ENCODE measurements around the gene PAPPA. TPM values are rescaled to one million over a fixed set of nuclear protein-coding genes. Genes with fewer than 3 reads are reported as not detected.

PAPPA gene
- total RNA-seq, 1 experiment from 2014 or later: 3.9 TPM

- H3F3A ChIP-seq (ENCODE audit: insufficient read depth, low read depth): no peaks in the 10 kb centered on the region
- peaks cover 36% of the 10 kb centered on the region for H3K4me1 ChIP-seq (replicated peaks; ENCODE audit: insufficient read depth)
- no peak overlapping the region for H3K4me2 ChIP-seq
- H3K9me2 ChIP-seq (ENCODE audit: insufficient read depth): no peaks in the 10 kb centered on the region
- intact Hi-C loops (cut with micrococcal nuclease; ENCODE audit: unreplicated experiment): no loop called here
- no peaks in the 10 kb centered on the region for H4K20me1 ChIP-seq (ENCODE audit: insufficient read depth)
- no peak overlapping the region for H2AFZ ChIP-seq
- TF ChIP-seq, protein P1, sequence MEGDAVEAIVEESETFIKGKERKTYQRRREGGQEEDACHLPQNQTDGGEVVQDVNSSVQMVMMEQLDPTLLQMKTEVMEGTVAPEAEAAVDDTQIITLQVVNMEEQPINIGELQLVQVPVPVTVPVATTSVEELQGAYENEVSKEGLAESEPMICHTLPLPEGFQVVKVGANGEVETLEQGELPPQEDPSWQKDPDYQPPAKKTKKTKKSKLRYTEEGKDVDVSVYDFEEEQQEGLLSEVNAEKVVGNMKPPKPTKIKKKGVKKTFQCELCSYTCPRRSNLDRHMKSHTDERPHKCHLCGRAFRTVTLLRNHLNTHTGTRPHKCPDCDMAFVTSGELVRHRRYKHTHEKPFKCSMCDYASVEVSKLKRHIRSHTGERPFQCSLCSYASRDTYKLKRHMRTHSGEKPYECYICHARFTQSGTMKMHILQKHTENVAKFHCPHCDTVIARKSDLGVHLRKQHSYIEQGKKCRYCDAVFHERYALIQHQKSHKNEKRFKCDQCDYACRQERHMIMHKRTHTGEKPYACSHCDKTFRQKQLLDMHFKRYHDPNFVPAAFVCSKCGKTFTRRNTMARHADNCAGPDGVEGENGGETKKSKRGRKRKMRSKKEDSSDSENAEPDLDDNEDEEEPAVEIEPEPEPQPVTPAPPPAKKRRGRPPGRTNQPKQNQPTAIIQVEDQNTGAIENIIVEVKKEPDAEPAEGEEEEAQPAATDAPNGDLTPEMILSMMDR (conservative IDR thresholded peaks at IDR 0.05): no peak
- no peak for TF ChIP-seq EZH2 (IDR thresholded peaks at IDR 0.05; ENCODE audit: low read depth)
- no peaks in the 10 kb centered on the region for H3K27me3 ChIP-seq (ENCODE audit: insufficient read depth, low read depth)
- H3K79me2 ChIP-seq (ENCODE audit: low read depth): no peaks in the 10 kb centered on the region
- no TSS peak for BruUV-seq (replicated peaks)
- H3K9me3 ChIP-seq (ENCODE audit: insufficient read depth, low read depth): no peaks in the 10 kb centered on the region
- H3K4me3 ChIP-seq: no peak overlapping the region
- ChIA-PET CTCF (no interaction called here), POLR2A (ENCODE audit: unreplicated experiment) (no interaction called here)
- no peak for DNase-seq
- no peak overlapping the region for H3K27ac ChIP-seq
- H3K36me3 ChIP-seq (ENCODE audit: low read depth): no peaks in the 10 kb centered on the region
Measured at GRCh38 chr9:116178481-116179211, 25.1 kb downstream of the PAPPA start.

- ChIA-PET POLR2A (ENCODE audit: unreplicated experiment) (no interaction called here), CTCF (no interaction called here)
- H4K20me1 ChIP-seq (ENCODE audit: insufficient read depth): no peaks in the 10 kb centered on the region
- H3K4me3 ChIP-seq: no peak overlapping the region
- H2AFZ ChIP-seq: no peak overlapping the region
- H3K27ac ChIP-seq: no peak overlapping the region
- no peaks in the 10 kb centered on the region for H3K79me2 ChIP-seq (ENCODE audit: low read depth)
- no peaks in the 10 kb centered on the region for H3K9me3 ChIP-seq (ENCODE audit: insufficient read depth, low read depth)
- H3F3A ChIP-seq (ENCODE audit: insufficient read depth, low read depth): no peaks in the 10 kb centered on the region
- intact Hi-C loops (cut with micrococcal nuclease; ENCODE audit: unreplicated experiment): no loop called here
- no peak for DNase-seq
- no peaks in the 10 kb centered on the region for H3K9me2 ChIP-seq (ENCODE audit: insufficient read depth)
- H3K4me1 ChIP-seq (replicated peaks; ENCODE audit: insufficient read depth): peaks cover 27% of the 10 kb centered on the region
- H3K27me3 ChIP-seq (ENCODE audit: insufficient read depth, low read depth): no peaks in the 10 kb centered on the region
- TF ChIP-seq EZH2 (IDR thresholded peaks at IDR 0.05; ENCODE audit: low read depth): no peak
- TF ChIP-seq, protein P1 (conservative IDR thresholded peaks at IDR 0.05): no peak
- H3K4me2 ChIP-seq: no peak overlapping the region
- BruUV-seq (replicated peaks): no TSS peak
- no peaks in the 10 kb centered on the region for H3K36me3 ChIP-seq (ENCODE audit: low read depth)
Measured at GRCh38 chr9:116179568-116179967, 26.0 kb downstream of the PAPPA start.

GRCh38 chr9:116181853-116182610, 28.4 kb downstream of the PAPPA start:
- Histone ChIP-seq H3K27ac (no peak overlapping the region), H3K9me2 (ENCODE audit: insufficient read depth) (no peaks in the 10 kb centered on the region), H3K36me3 (ENCODE audit: low read depth) (no peaks in the 10 kb centered on the region), H3F3A (ENCODE audit: insufficient read depth, low read depth) (no peaks in the 10 kb centered on the region), H3K27me3 (ENCODE audit: insufficient read depth, low read depth) (no peaks in the 10 kb centered on the region), H3K4me1 (replicated peaks; ENCODE audit: insufficient read depth) (peaks cover 10% of the 10 kb centered on the region), H3K9me3 (ENCODE audit: insufficient read depth, low read depth) (no peaks in the 10 kb centered on the region), H3K4me3 (no peak overlapping the region), H4K20me1 (ENCODE audit: insufficient read depth) (no peaks in the 10 kb centered on the region), H2AFZ (no peak overlapping the region), H3K4me2 (no peak overlapping the region), H3K79me2 (ENCODE audit: low read depth) (no peaks in the 10 kb centered on the region)
- BruUV-seq (replicated peaks): no TSS peak
- peak in 1 of 2 experiments; percentile 51 for DNase-seq
- ChIA-PET POLR2A (ENCODE audit: unreplicated experiment) (no interaction called here), CTCF (no interaction called here)
- no peak for TF ChIP-seq EZH2 (IDR thresholded peaks at IDR 0.05; ENCODE audit: low read depth)
- TF ChIP-seq, protein P1 (conservative IDR thresholded peaks at IDR 0.05): no peak
- intact Hi-C loops (cut with micrococcal nuclease; ENCODE audit: unreplicated experiment): no loop called here

Data from PC-9 (cell line).